IMR-90 (cell line): ENCODE results near the gene SKP1. TPM values are rescaled to one million over a fixed set of nuclear protein-coding genes. Genes with fewer than 3 reads are reported as not detected.

Experiments
- ATAC-seq: fragments of 200-7000 bp; cut with Tn5 transposase; 2 replicates; pipeline ENCODE4 v1.9.1; 2020; ENCODE audit warnings: low read depth, mild to moderate bottlenecking, moderate library complexity
- BruUV-seq: library from RNA; stranded (reverse); fragments of 400-500 nt; replicated peaks from 2 replicates; lab custom pipeline; 2021; lab: Mats Ljungman, UMichigan
- CTCF ChIA-PET: fragments of 300-600 bp; formaldehyde crosslinking; extraction: SDS; loops from one replicate; lab custom pipeline; 2021; ENCODE audit warnings: antibody characterized with exemption; lab: Yijun Ruan, JAX
- POLR2A ChIA-PET: fragments of 300-600 bp; sonication (Branson Sonifier 250); formaldehyde crosslinking; loops from one replicate; lab custom pipeline; 2022; ENCODE audit warnings: antibody characterized with exemption; ENCODE audit not compliant: unreplicated experiment; lab: Charles Lee
- DNase-seq: peaks from one replicate; pipeline ENCODE4 v3.0.0; 2013
- H2AFZ ChIP-seq: replicated peaks from 2 replicates; pipeline ENCODE3; 2013; ENCODE audit warnings: low read length, mild to moderate bottlenecking; ENCODE audit not compliant: poor library complexity
- H2AK5ac ChIP-seq: 2 replicates; pipeline ENCODE4 v1.6.1; 2013; ENCODE audit warnings: low read depth, low read length, inconsistent platforms
- H2AK9ac ChIP-seq: replicated peaks from 2 replicates; pipeline ENCODE3; 2013; ENCODE audit warnings: mild to moderate bottlenecking, low read depth, low read length, moderate library complexity; ENCODE audit not compliant: poor library complexity
- H2BK120ac ChIP-seq: 2 replicates; pipeline ENCODE4 v1.6.1; 2013; ENCODE audit warnings: low read depth, low read length, inconsistent platforms
- H2BK15ac ChIP-seq: 3 replicates; pipeline ENCODE4 v1.6.1; 2013; ENCODE audit warnings: low read depth, low read length, inconsistent platforms
- H2BK20ac ChIP-seq: 2 replicates; pipeline ENCODE4 v1.6.1; 2013; ENCODE audit warnings: low read depth, mild to moderate bottlenecking, inconsistent platforms, low read length, moderate library complexity
- H2BK5ac ChIP-seq: 2 replicates; pipeline ENCODE4 v1.6.1; 2013; ENCODE audit warnings: mild to moderate bottlenecking, low read depth, low read length, inconsistent platforms; ENCODE audit not compliant: poor library complexity, severe bottlenecking
- H3K14ac ChIP-seq: replicated peaks from 2 replicates; pipeline ENCODE4 v1.6.1; 2013; ENCODE audit warnings: low read depth, low read length, inconsistent platforms
- H3K18ac ChIP-seq: 2 replicates; pipeline ENCODE4 v1.6.1; 2013; ENCODE audit warnings: low read depth, low read length, control low read depth
- H3K23ac ChIP-seq: 2 replicates; pipeline ENCODE4 v1.6.1; 2013; ENCODE audit warnings: low read depth, low read length, inconsistent platforms
- H3K27ac ChIP-seq: 2 replicates; pipeline ENCODE4 v1.5.1; 2013; ENCODE audit warnings: mild to moderate bottlenecking, control low read depth, low read length; ENCODE audit not compliant: insufficient read depth
- H3K27me3 ChIP-seq: 2 replicates; pipeline ENCODE4 v1.6.1; 2013; ENCODE audit warnings: low read length; ENCODE audit not compliant: control insufficient read depth, insufficient read depth
- H3K36me3 ChIP-seq: 2 replicates; pipeline ENCODE4 v1.6.1; 2013; ENCODE audit warnings: low read length, mixed read lengths; ENCODE audit not compliant: control insufficient read depth, insufficient read depth
- H3K4ac ChIP-seq: 2 replicates; pipeline ENCODE4 v1.6.1; 2013; ENCODE audit warnings: low read depth, low read length, inconsistent platforms
- H3K4me1 ChIP-seq: 2 replicates; pipeline ENCODE4 v1.6.1; 2013; ENCODE audit warnings: low read length, mixed read lengths; ENCODE audit not compliant: control insufficient read depth, insufficient read depth
- H3K4me2 ChIP-seq: 2 replicates; pipeline ENCODE4 v1.6.1; 2013; ENCODE audit warnings: low read depth, mild to moderate bottlenecking, control low read depth, low read length, moderate library complexity
- H3K4me3 ChIP-seq: 2 replicates; pipeline ENCODE4 v1.5.1; 2013; ENCODE audit warnings: low read depth, mild to moderate bottlenecking, control low read depth, low read length, moderate library complexity; ENCODE audit not compliant: insufficient read depth
- H3K56ac ChIP-seq: 2 replicates; pipeline ENCODE4 v1.6.1; 2013; ENCODE audit warnings: low read length, inconsistent platforms; ENCODE audit not compliant: insufficient read depth; ENCODE audit errors: extremely low read depth
- H3K79me1 ChIP-seq, 2 experiments: 2 replicates each; pipeline ENCODE4 v1.6.1; 2013; ENCODE audit warnings: low read length in 2 of 2, inconsistent platforms in 1 of 2, low read depth in 1 of 2
- H3K9ac ChIP-seq: 2 replicates; pipeline ENCODE4 v1.6.1; 2013; ENCODE audit warnings: low read depth, low read length, control low read depth
- H3K9me1 ChIP-seq: 2 replicates; pipeline ENCODE4 v1.6.1; 2013; ENCODE audit warnings: low read length, inconsistent platforms; ENCODE audit not compliant: insufficient read depth
- H3K9me3 ChIP-seq: 2 replicates; pipeline ENCODE4 v1.6.1; 2013; ENCODE audit warnings: low read length; ENCODE audit not compliant: control insufficient read depth, insufficient read depth
- H4K20me1 ChIP-seq: 2 replicates; pipeline ENCODE4 v1.6.1; 2013; ENCODE audit warnings: low read length, inconsistent platforms; ENCODE audit not compliant: insufficient read depth
- H4K5ac ChIP-seq: 2 replicates; pipeline ENCODE4 v1.6.1; 2013; ENCODE audit warnings: mild to moderate bottlenecking, low read depth, low read length, control low read depth
- H4K8ac ChIP-seq, 2 experiments: 2 replicates each; pipeline ENCODE4 v1.6.1; 2013; ENCODE audit warnings: low read depth in 2 of 2, low read length in 2 of 2, control low read depth in 1 of 2, inconsistent platforms in 1 of 2
- H4K91ac ChIP-seq: 2 replicates; pipeline ENCODE4 v1.6.1; 2013; ENCODE audit warnings: low read depth, low read length, inconsistent platforms; ENCODE audit not compliant: insufficient read depth
- FOS ChIP-seq: fragments of 150-350 bp; IDR thresholded peaks from 2 replicates; pipeline ENCODE4 v1.6.1; 2016; ENCODE audit warnings: low read depth, low read length
- WGBS, 2 experiments: methylation state at CpG; one replicate each; pipeline versions ENCODE4 v1.1.5 to v1.1.7; 2013; ENCODE audit warnings: missing lambda C conversion rate in 2 of 2; ENCODE audit not compliant: insufficient read length in 1 of 2; ENCODE audit errors: extremely low coverage in 2 of 2; 5-methylcytosine and 5-hydroxymethylcytosine counted together
- dilution Hi-C: fragments of 300-500 bp; cut with HindIII; formaldehyde crosslinking; loops from one replicate; pipeline ENCODE4 v1.14.3; 2018; ENCODE audit warnings: low sequenced_read_pairs; ENCODE audit not compliant: unreplicated experiment
- in situ Hi-C: fragments of 300-500 bp; cut with MboI; formaldehyde crosslinking; loops from 3 replicates; pipeline ENCODE4 v1.14.3; 2019; ENCODE audit warnings: low sequenced_read_pairs, inconsistent platforms, mixed read lengths
- intact Hi-C: fragments of 100-400 bp; cut with micrococcal nuclease; formaldehyde crosslinking; loops from 2 replicates; pipeline ENCODE4 v1.10.0; 2022
- polyA plus RNA-seq, 3 experiments: library from polyadenylated mRNA; depleted of rRNA; stranded (reverse); fragments of >200 nt; gene quantifications; 2 replicates each; pipeline ENCODE4 v1.2.3, GENCODE V29; 2012; ENCODE audit warnings: low replicate concordance in 1 of 3
- total RNA-seq: library from RNA; depleted of rRNA; stranded (reverse); fragments of >200 nt; gene quantifications from 2 replicates; pipeline ENCODE4 v1.2.3, GENCODE V29; 2012

Gene SKP1
- total and polyA plus RNA-seq, 2 of the 4 experiments (the other 2 are of a cell fraction), result 206 to 618 TPM

DNA sequence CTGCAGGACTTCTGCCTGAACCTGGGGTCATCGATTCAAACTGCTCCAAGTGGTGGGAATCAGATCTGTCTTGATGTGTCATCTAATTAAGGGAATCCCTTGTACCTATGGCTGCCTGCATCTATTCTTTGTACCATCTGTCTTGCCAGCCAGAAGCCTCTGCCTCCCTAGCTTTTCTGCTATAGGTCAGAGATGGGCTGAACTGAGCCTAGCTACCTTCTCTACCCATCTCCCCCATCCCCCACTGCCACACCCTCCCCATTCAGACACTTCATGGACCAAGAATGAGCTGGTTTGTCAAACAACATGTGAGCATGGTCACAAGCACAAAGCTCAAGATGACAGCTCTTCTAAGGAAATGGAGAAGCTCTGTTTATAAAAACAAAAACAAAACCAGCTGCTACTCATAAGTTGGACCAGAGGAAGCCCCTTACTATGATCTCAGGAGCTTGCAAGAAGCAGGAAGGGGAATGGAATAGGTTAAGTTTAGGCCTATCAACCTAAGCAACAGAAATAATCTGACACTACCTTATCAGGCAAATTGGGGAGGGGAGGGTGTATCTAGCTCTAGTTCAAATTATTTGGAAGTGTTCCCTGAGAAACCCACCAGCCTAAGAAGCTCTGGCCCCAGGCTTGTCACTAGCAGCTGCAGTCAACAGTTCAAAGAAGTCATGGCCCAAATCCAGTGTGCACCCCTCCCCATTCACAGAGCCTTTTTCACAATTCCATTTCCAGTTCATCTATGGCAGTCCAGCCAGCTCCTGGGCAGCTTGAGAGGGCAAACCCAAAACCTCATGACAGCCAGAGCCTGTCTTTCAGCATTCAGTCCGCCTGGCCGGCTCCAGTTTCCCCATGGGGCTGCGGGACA lies 29.9 kb downstream of the SKP1 start:
- Histone ChIP-seq H3K56ac (no peak overlapping the region), H2AK5ac (no peak overlapping the region), H4K8ac (no peak overlapping the region), H2BK15ac (no peak overlapping the region), H3K27me3 (no peaks in the 10 kb centered on the region), H2BK120ac (no peak overlapping the region), H3K23ac (0 out of 2 replicates have a peak overlapping the region, but pooled peaks have one; percentile 35), H3K18ac (no peak overlapping the region), H3K27ac (peak overlapping the region; percentile 33; the same call in 1 of the 2 replicates), H3K14ac (no peak overlapping the region), H2BK5ac (no peak overlapping the region), H4K5ac (no peak overlapping the region), H4K20me1 (peaks cover 82% of the 10 kb centered on the region), H3K36me3 (peaks cover 50% of the 10 kb centered on the region), H3K79me1 (peaks cover 39 to 90% of the 10 kb centered on the region in 2 experiments), H3K4ac (0 out of 2 replicates have a peak overlapping the region, but pooled peaks have one; percentile 39), H3K9ac (no peak overlapping the region), H4K91ac (no peak overlapping the region), H3K9me3 (no peaks in the 10 kb centered on the region), H3K9me1 (peaks cover 28% of the 10 kb centered on the region), H3K4me3 (no peak overlapping the region), H2AK9ac (peak overlapping the region; percentile 33), H3K4me1 (peaks cover 19% of the 10 kb centered on the region), H2AFZ (no peak overlapping the region), H2BK20ac (no peak overlapping the region), H3K4me2 (no peak overlapping the region; the same call in 1 of the 2 replicates)
- BruUV-seq, result no TSS peak
- ATAC-seq, result peak; percentile 42
- POLR2A ChIA-PET, result no interaction called here
- CTCF ChIA-PET, result interaction anchor here (1.2 to 3.3 kb wide), 2 partner anchors 9 to 107 kb away, joined by 4 to 23 read pairs; no protein-coding TSS in a partner anchor
- DNase-seq, result peak; percentile 47
- no peak for TF ChIP-seq FOS
- in situ Hi-C loops (no loop called here), dilution Hi-C loops (no loop called here), intact Hi-C loops (loop anchor here (1.0 kb wide), 1 partner anchor 108 kb away; no protein-coding TSS in a partner anchor)
- 27% methylated on average over 3 of the region's 4 CpGs; no CpG with 5 or more reads in 1 of the 2 experiments for WGBS, 2 experiments
